HG02884 (cell line): ENCODE measurements around the gene DISP2.

Source experiments
- ATAC-seq: cut with Tn5 transposase; IDR thresholded peaks from one replicate; pipeline ENCODE4 v1.9.1; 2021; ENCODE audit warnings: mild to moderate bottlenecking, moderate library complexity; ENCODE audit not compliant: unreplicated experiment

DISP2 gene

GRCh38 chr15:40325188-40325587 lies 32.8 kb upstream of the DISP2 start:
- no peak for ATAC-seq

GRCh38 chr15:40325700-40326099 lies 32.3 kb upstream of the DISP2 start:
- no peak for ATAC-seq

GRCh38 chr15:40327457-40327856 lies 30.6 kb upstream of the DISP2 start:
- no peak for ATAC-seq

- no peak for ATAC-seq
Observed at GRCh38 chr15:40328176-40328575, 29.8 kb upstream of the DISP2 start.

GRCh38 chr15:40328751-40329150 lies 29.3 kb upstream of the DISP2 start:
- no peak for ATAC-seq

- ATAC-seq, result no peak
Observed at GRCh38 chr15:40329804-40330203, 28.2 kb upstream of the DISP2 start.

- ATAC-seq, result no peak
Observed at GRCh38 chr15:40330368-40330836, 27.6 kb upstream of the DISP2 start.

- no peak for ATAC-seq
Observed at GRCh38 chr15:40331026-40331425, 27.0 kb upstream of the DISP2 start.

- ATAC-seq, result no peak
Observed at GRCh38 chr15:40331637-40332036, 26.4 kb upstream of the DISP2 start.

GRCh38 chr15:40332113-40332781 lies 25.8 kb upstream of the DISP2 start:
- no peak for ATAC-seq

- no peak for ATAC-seq
Observed at GRCh38 chr15:40333922-40334492, 24.0 kb upstream of the DISP2 start.

- ATAC-seq, result no peak
Observed at GRCh38 chr15:40334541-40334940, 23.5 kb upstream of the DISP2 start.

- ATAC-seq, result no peak
Observed at GRCh38 chr15:40334941-40335795, 22.9 kb upstream of the DISP2 start.

GRCh38 chr15:40335938-40336743 lies 21.9 kb upstream of the DISP2 start:
- ATAC-seq, result no peak

GRCh38 chr15:40336744-40337122 lies 21.3 kb upstream of the DISP2 start:
- ATAC-seq, result no peak

GRCh38 chr15:40337597-40337996 lies 20.4 kb upstream of the DISP2 start:
- no peak for ATAC-seq

GRCh38 chr15:40338041-40338657 lies 19.9 kb upstream of the DISP2 start:
- no peak for ATAC-seq

- no peak for ATAC-seq
Observed at GRCh38 chr15:40338921-40339620, 18.9 kb upstream of the DISP2 start.

GRCh38 chr15:40339621-40339945 lies 18.4 kb upstream of the DISP2 start:
- ATAC-seq, result no peak

- ATAC-seq, result no peak
Observed at GRCh38 chr15:40340038-40340739, 17.8 kb upstream of the DISP2 start.
